Measurements from ENCODE around the gene DAPK1. TPM values are rescaled to one million over a fixed set of nuclear protein-coding genes. Genes with fewer than 3 reads are reported as not detected.

Gene DAPK1
- polyA plus RNA-seq, 1 donor, result 24.9 TPM

- Histone ChIP-seq H3K4me1 (ENCODE audit: control insufficient read depth, insufficient read depth, low read length) (peaks cover 16% of the 10 kb centered on the region), H3K27ac (ENCODE audit: low read length) (no peak overlapping the region), H3K36me3 (ENCODE audit: control insufficient read depth, insufficient read depth, low read length) (peaks cover 17% of the 10 kb centered on the region), H3K27me3 (ENCODE audit: control insufficient read depth, insufficient read depth, low read length) (no peaks in the 10 kb centered on the region), H3K4me3 (ENCODE audit: low read length) (no peak overlapping the region), H3K9me3 (ENCODE audit: control insufficient read depth, low read depth, low read length) (no peaks in the 10 kb centered on the region)
- 100% methylated on average over 1 of the region's 7 CpGs for WGBS (ENCODE audit: insufficient coverage, low lambda C conversion rate)
- no peak for DNase-seq
Observed at GRCh38 chr9:87603854-87604490, 106.3 kb downstream of the DAPK1 start.

- no peak for DNase-seq
- Histone ChIP-seq H3K4me3 (ENCODE audit: low read length) (no peak overlapping the region), H3K9me3 (ENCODE audit: control insufficient read depth, low read depth, low read length) (no peaks in the 10 kb centered on the region), H3K36me3 (ENCODE audit: control insufficient read depth, insufficient read depth, low read length) (peaks cover 20% of the 10 kb centered on the region), H3K27ac (ENCODE audit: low read length) (no peak overlapping the region), H3K4me1 (ENCODE audit: control insufficient read depth, insufficient read depth, low read length) (peaks cover 14% of the 10 kb centered on the region), H3K27me3 (ENCODE audit: control insufficient read depth, insufficient read depth, low read length) (no peaks in the 10 kb centered on the region)
- WGBS (ENCODE audit: insufficient coverage, low lambda C conversion rate), result 100% methylated on average over 1 of the region's 23 CpGs
Observed at GRCh38 chr9:87604886-87605588, 107.4 kb downstream of the DAPK1 start.

GRCh38 chr9:87605676-87606075 is 108.0 kb downstream of the DAPK1 start:
- no peak overlapping the region for H3K27ac ChIP-seq (ENCODE audit: low read length)
- peaks cover 9% of the 10 kb centered on the region for H3K4me1 ChIP-seq (ENCODE audit: control insufficient read depth, insufficient read depth, low read length)
- peaks cover 20% of the 10 kb centered on the region for H3K36me3 ChIP-seq (ENCODE audit: control insufficient read depth, insufficient read depth, low read length)
- H3K9me3 ChIP-seq (ENCODE audit: control insufficient read depth, low read depth, low read length), result no peaks in the 10 kb centered on the region
- DNase-seq, result no peak
- no peaks in the 10 kb centered on the region for H3K27me3 ChIP-seq (ENCODE audit: control insufficient read depth, insufficient read depth, low read length)
- no CpG with 5 or more reads among the region's 10 CpGs for WGBS (ENCODE audit: insufficient coverage, low lambda C conversion rate)
- no peak overlapping the region for H3K4me3 ChIP-seq (ENCODE audit: low read length)

- Histone ChIP-seq H3K4me1 (ENCODE audit: control insufficient read depth, insufficient read depth, low read length) (no peaks in the 10 kb centered on the region), H3K27me3 (ENCODE audit: control insufficient read depth, insufficient read depth, low read length) (no peaks in the 10 kb centered on the region), H3K36me3 (ENCODE audit: control insufficient read depth, insufficient read depth, low read length) (peaks cover 20% of the 10 kb centered on the region), H3K9me3 (ENCODE audit: control insufficient read depth, low read depth, low read length) (no peaks in the 10 kb centered on the region), H3K27ac (ENCODE audit: low read length) (no peak overlapping the region), H3K4me3 (ENCODE audit: low read length) (no peak overlapping the region)
- DNase-seq, result no peak
- no CpG with 5 or more reads among the region's 3 CpGs for WGBS (ENCODE audit: insufficient coverage, low lambda C conversion rate)
Observed at GRCh38 chr9:87606841-87607521, 109.3 kb downstream of the DAPK1 start.

GRCh38 chr9:87607859-87608258 is 110.2 kb downstream of the DAPK1 start:
- H3K36me3 ChIP-seq (ENCODE audit: control insufficient read depth, insufficient read depth, low read length), result peaks cover 20% of the 10 kb centered on the region
- no peaks in the 10 kb centered on the region for H3K9me3 ChIP-seq (ENCODE audit: control insufficient read depth, low read depth, low read length)
- no peak overlapping the region for H3K4me3 ChIP-seq (ENCODE audit: low read length)
- no peak overlapping the region for H3K27ac ChIP-seq (ENCODE audit: low read length)
- DNase-seq, result no peak
- WGBS (ENCODE audit: insufficient coverage, low lambda C conversion rate), result 83% methylated on average over 1 of the region's 3 CpGs
- no peaks in the 10 kb centered on the region for H3K4me1 ChIP-seq (ENCODE audit: control insufficient read depth, insufficient read depth, low read length)
- H3K27me3 ChIP-seq (ENCODE audit: control insufficient read depth, insufficient read depth, low read length), result no peaks in the 10 kb centered on the region

- H3K27me3 ChIP-seq (ENCODE audit: control insufficient read depth, insufficient read depth, low read length), result no peaks in the 10 kb centered on the region
- H3K4me1 ChIP-seq (ENCODE audit: control insufficient read depth, insufficient read depth, low read length), result no peaks in the 10 kb centered on the region
- no peaks in the 10 kb centered on the region for H3K9me3 ChIP-seq (ENCODE audit: control insufficient read depth, low read depth, low read length)
- peaks cover 20% of the 10 kb centered on the region for H3K36me3 ChIP-seq (ENCODE audit: control insufficient read depth, insufficient read depth, low read length)
- H3K4me3 ChIP-seq (ENCODE audit: low read length), result no peak overlapping the region
- no peak overlapping the region for H3K27ac ChIP-seq (ENCODE audit: low read length)
- no peak for DNase-seq
- 100% methylated on average over 4 of the region's 11 CpGs for WGBS (ENCODE audit: insufficient coverage, low lambda C conversion rate)
Observed at GRCh38 chr9:87609002-87609401, 111.3 kb downstream of the DAPK1 start.

- no CpG with 5 or more reads among the region's 5 CpGs for WGBS (ENCODE audit: insufficient coverage, low lambda C conversion rate)
- Histone ChIP-seq H3K27me3 (ENCODE audit: control insufficient read depth, insufficient read depth, low read length) (no peaks in the 10 kb centered on the region), H3K9me3 (ENCODE audit: control insufficient read depth, low read depth, low read length) (no peaks in the 10 kb centered on the region), H3K27ac (ENCODE audit: low read length) (no peak overlapping the region), H3K36me3 (ENCODE audit: control insufficient read depth, insufficient read depth, low read length) (peaks cover 21% of the 10 kb centered on the region), H3K4me1 (ENCODE audit: control insufficient read depth, insufficient read depth, low read length) (no peaks in the 10 kb centered on the region), H3K4me3 (ENCODE audit: low read length) (no peak overlapping the region)
- no peak for DNase-seq
Observed at GRCh38 chr9:87609486-87609885, 111.8 kb downstream of the DAPK1 start.

GRCh38 chr9:87610200-87611155 is 112.8 kb downstream of the DAPK1 start:
- Histone ChIP-seq H3K9me3 (ENCODE audit: control insufficient read depth, low read depth, low read length) (no peaks in the 10 kb centered on the region), H3K27me3 (ENCODE audit: control insufficient read depth, insufficient read depth, low read length) (no peaks in the 10 kb centered on the region), H3K4me1 (ENCODE audit: control insufficient read depth, insufficient read depth, low read length) (no peaks in the 10 kb centered on the region), H3K36me3 (ENCODE audit: control insufficient read depth, insufficient read depth, low read length) (peaks cover 17% of the 10 kb centered on the region), H3K27ac (ENCODE audit: low read length) (no peak overlapping the region), H3K4me3 (ENCODE audit: low read length) (no peak overlapping the region)
- 90% methylated on average over 2 of the region's 12 CpGs for WGBS (ENCODE audit: insufficient coverage, low lambda C conversion rate)
- no peak for DNase-seq

- Histone ChIP-seq H3K27me3 (ENCODE audit: control insufficient read depth, insufficient read depth, low read length) (no peaks in the 10 kb centered on the region), H3K36me3 (ENCODE audit: control insufficient read depth, insufficient read depth, low read length) (peaks cover 18% of the 10 kb centered on the region), H3K27ac (ENCODE audit: low read length) (no peak overlapping the region), H3K4me3 (ENCODE audit: low read length) (no peak overlapping the region), H3K4me1 (ENCODE audit: control insufficient read depth, insufficient read depth, low read length) (no peaks in the 10 kb centered on the region), H3K9me3 (ENCODE audit: control insufficient read depth, low read depth, low read length) (no peaks in the 10 kb centered on the region)
- no peak for DNase-seq
- WGBS (ENCODE audit: insufficient coverage, low lambda C conversion rate), result no CpG with 5 or more reads among the region's 4 CpGs
Observed at GRCh38 chr9:87611776-87612175, 114.1 kb downstream of the DAPK1 start.

- Histone ChIP-seq H3K27me3 (ENCODE audit: control insufficient read depth, insufficient read depth, low read length) (no peaks in the 10 kb centered on the region), H3K36me3 (ENCODE audit: control insufficient read depth, insufficient read depth, low read length) (peaks cover 14% of the 10 kb centered on the region), H3K4me1 (ENCODE audit: control insufficient read depth, insufficient read depth, low read length) (no peaks in the 10 kb centered on the region), H3K9me3 (ENCODE audit: control insufficient read depth, low read depth, low read length) (no peaks in the 10 kb centered on the region), H3K27ac (ENCODE audit: low read length) (no peak overlapping the region), H3K4me3 (ENCODE audit: low read length) (no peak overlapping the region)
- WGBS (ENCODE audit: insufficient coverage, low lambda C conversion rate), result no CpG with 5 or more reads among the region's 3 CpGs
- no peak for DNase-seq
Observed at GRCh38 chr9:87612536-87612935, 114.9 kb downstream of the DAPK1 start.

All from large intestine (tissue), 3 donors.